Dedifferentiated amniotic fluid mesenchymal stem cell (primary cell): ENCODE results near the gene HTR4.

Experiments used
- DNase-seq: peaks from one replicate; pipeline ENCODE4 v3.0.0-alpha.2; 2016; ENCODE audit errors: extremely low spot score

HTR4 gene

DNA sequence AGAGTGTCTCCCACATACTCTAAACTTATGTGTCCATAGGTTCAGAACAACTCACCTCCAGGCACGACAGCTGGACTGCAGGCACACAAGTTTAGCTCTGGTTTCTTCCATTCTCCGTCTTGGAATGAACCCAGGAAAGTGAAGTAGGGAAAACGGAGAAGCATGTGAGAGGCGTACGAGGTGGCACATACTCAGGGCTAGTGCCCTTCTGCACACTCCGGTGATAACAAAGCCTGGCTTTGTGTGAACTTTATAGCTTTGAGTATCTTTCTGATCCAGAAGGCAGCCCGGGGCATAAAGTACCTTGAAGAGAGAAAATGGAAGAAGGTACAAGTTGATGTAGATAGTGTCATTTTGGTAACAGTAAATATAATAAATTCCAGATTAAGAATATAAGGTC lies 11.1 kb upstream of the HTR4 start:
- DNase-seq = no peak

DNA sequence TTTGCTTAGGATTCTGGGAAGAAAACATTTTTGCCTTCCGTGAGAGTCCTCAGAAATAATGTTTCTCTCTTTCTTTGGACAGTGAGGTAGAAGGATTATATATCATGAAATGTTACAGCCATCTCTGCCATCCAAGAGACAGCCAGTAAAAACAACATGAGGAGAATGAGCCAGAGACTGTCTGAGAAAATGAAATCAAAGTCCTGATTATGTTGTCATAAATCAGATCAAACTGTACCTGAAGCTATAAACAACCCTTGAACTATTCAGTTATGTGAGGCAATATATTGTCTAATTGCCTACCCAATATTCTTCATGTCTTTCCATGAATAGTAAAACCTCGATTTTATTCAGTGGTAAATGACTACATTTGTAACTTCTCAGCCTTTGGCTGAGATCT lies 9.2 kb upstream of the HTR4 start:
- DNase-seq = no peak

DNA sequence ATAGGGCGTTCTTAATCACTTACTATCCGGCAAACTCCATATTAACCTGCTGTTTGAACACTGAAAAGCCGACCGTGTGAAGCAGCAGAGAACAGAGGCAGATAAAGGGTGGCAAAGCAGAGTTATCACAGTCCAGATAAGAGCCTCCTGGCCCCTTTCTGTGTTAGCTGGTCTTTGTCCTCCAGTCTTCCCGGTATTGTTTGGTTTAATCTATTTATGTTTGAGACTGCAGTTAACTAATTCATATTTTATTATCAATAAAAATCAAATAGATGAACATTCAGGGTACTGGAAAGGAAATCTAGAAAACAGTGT lies 6.0 kb upstream of the HTR4 start:
- no peak for DNase-seq

DNA sequence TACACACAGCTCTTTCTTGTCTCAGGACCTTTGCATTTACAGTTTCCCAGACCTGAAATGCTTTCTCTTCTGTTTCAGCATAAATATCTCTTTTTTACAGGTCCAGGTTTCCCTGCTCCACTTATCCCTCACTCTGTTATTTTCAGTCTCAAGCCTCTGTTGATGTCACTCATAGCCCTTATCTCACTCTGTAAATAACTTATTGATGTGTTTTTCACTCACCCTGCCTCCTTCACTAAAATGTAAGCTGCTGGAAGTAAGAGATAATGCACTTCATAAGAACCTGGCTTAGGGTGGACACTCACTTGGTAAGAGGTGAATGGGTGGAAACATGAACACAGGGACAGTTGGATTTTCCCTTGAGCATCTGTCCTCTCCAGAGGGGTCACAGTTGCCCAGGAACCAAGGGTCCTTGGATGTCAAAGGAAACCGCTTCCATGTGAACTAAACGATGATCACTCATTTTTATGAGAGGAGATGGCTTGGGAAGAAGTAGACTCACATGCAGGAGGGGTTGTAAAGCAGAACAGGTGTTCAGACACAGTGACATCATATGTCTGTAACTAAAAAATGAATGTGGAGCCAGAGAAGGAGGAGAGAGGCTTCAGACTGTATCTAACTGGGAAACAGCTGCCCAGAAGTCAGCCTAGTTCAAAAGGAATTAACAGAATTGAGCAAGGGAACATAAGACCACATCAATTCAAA lies 5.5 kb upstream of the HTR4 start:
- DNase-seq = no peak

DNA sequence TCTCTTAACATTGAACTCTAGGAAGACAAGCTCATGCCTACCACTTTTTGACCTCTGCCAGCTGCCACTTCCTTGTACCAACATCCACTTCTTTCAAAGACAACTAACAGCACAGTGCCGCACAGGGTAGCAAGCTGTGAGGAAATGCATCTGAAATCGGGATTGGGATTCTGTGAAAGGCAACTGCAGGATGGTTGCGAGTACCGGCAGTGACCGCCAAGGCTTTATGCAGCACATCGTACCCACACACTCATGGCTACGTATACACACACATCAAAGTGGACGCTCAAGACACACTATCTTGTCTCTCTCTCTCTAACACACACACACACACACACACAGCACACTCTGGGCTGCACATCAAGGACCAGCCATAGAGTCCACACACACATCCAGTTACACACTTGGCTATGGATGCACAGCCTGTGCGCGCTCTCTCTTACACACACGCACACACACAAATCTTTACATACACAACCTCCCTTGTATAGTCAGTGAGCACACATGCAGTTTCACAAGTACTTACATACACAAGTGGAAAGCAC lies 964 bp downstream of the HTR4 start:
- no peak for DNase-seq

DNA sequence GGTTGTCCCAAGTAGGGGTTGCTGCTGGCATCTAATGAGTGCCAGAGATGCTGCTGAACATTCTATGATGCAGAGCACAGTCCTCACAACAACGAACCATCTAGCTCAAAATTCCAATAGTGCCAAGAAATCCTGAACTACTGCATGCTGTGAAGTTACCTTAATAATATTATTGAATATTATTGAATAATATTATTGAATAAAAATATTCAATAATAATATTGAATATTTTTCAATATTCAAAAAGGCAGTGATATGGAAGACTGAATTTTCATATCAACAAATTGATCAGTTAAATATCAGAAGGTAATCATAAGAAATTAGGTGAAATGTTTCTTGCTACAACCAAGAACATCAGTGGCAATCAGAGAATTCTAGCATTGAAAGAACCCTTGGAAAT lies 2.8 kb downstream of the HTR4 start:
- DNase-seq = no peak

DNA sequence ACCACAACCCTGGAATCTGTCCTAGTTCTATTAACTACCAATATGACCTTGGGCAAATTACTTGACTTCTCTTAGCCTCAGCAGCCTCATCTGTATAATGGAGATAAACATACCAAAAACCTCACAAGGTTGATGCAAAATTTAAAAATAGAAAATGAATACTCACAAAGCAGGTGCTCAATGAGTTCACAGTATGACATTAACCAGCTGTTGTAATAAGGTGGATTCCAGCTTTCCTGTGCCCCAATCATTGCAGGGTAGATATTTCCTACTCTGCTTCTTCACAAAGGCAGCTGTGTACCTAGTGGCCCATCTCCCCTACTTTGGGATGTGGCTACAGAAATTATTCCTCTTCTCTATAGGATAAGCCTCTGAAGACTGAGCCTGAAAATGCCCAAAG lies 8.8 kb downstream of the HTR4 start:
- no peak for DNase-seq

DNA sequence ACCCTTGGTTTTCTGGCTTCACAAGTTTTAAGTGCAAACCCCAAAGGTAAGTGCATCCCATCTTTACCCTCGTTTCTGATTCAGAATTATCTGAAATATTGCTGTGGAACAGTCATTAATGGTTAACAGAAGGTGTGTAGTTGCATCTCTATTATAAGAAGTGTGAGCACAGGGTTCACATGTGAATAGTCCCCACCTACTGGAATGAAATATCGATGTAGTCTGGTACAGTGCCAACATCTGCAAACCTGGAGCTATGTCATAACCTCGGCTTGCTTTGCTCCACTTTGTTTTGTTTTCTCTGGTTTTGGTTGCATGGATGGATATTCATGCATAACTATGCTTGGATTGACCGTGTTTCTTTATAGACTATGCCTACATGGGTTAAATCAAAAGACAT lies 12.6 kb downstream of the HTR4 start:
- DNase-seq = no peak

DNA sequence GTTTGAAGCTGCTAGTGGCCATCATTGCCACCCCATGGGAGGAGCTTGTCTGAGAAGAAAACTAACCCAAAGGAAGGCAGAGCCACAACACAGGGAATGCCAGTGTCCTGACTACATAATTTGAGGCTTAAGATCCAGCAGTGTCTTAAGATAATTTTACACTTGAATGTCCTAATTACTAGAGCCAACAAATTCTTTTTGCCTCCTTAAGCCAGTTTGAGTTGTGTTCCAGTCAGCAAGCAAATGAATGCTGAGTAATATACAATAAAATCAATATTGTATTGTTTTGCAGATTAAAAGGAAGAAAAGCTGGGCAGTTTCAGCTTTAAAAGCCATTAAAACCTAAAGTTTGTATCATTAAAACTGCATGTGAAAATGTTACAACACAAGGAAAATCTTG lies 13.9 kb downstream of the HTR4 start:
- DNase-seq = no peak

DNA sequence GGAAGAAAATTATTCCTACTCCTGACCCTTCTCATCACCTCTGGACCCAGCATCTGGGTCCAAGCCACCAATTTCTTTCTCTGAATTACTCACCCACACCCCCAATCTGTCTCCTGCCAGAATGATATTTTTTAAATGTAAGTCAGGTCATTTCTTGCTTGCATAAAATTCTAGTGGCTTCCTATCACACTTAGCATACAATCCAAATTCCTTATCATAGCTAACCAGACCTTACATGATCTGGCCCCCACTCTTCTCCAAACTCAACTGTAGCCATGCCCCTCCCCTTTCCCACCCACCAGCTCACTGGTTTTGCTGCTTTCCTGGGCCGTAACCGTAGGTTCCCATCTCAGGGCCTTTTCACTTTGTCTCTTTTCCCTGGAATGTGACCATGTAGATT lies 15.2 kb downstream of the HTR4 start:
- no peak for DNase-seq

DNA sequence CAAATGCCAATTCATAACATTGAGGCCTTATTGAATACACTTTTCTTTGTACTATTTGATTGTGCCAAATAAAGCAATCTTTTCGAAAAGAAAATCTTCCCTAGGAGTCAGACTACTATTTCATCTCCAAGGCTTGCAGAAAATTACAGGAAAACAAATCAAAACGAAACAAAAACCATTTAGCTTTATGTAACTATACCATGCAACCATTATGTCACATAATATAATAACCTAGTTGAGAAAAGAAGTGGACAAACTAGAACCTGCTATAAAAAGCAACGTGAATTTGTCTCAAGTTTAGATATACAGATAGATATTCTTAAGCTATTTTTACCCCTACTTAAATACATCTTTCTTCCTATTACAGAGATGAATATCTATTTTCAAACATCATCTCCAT lies 18.0 kb downstream of the HTR4 start:
- DNase-seq = no peak

DNA sequence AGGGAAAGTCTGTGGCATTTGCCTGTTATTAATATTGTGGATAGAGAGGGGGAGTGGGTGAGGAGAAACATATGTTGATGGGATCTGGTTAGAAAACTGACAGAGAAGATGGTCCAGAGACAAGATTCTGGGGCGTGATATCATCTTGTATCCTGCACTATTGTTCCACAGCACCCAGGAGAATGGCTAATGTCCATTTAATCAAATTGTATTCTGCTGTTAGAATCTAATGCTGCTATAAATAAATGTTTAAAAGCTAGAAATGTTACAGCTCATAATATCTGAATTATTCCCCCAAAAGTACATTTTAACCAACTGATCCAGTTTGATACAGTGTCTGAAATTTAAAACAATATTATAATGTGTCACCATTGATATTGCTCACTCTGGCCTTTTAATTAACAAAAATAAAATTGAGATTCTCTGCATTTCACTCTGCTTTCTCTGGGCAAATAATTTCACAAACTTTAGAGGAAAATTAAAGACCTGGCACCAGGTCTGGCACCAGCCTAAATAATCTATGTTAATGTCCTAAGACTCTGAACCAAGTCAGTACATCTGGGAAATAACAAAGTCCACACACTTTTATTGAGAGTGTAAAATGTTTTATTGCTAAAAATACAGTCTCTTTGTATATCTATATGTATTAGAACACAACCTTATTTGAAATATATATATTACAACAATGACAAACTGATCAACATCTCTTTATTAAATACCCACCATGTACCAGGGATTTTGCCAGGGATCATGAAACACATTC lies 18.8 kb downstream of the HTR4 start:
- no peak for DNase-seq

DNA sequence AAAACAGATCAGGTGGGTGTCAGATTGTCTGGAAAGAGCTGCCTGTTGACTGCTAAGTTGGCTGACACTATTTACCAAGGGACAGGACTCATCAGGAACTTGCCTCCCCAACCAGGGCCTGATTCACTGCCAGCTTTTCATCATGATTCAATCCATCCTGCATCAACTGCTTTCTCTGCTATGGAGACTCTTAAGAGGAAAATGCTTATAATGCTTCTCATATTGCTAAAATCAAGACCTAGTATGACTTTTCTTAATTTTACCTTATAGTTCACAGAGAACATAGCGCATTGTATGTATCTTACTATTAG lies 21.3 kb downstream of the HTR4 start:
- no peak for DNase-seq

DNA sequence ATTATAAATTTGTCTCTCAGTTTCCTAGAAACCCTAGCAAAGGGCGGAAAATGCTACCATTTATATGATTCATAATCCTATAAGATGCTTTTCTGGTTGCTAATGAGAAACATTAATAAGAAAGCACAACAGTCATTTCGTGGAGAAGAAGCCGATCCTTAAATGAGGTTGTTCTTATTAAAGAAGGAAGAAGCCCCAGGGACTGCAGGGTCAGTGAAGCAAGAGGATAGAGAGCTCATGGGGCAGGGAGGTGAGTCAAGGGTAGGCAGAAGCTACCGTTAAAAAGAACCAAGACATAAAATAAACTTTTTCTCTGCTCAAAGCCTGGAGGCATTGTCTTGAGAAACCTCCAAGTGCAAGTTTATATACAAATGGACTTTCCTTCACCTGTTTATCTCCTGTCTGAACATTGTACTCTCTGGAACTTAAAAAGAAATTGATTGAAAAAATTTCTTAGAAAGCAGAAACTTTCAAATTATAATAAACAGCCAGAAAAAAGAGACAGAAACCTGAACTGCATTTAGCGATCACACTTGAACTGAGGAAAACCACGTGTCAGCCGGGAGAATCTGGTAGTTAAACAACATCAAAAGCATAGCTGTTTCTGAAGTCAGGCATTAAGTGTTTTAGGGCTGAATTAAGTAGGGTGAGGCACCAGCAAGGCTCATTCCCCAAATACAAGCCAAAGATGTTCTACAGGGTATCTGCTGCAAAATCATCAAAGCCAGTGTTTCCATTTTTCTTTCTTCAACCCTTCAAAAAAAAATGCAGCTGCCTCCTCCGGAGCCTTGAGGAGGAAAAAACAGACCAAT lies 21.9 kb downstream of the HTR4 start:
- no peak for DNase-seq

DNA sequence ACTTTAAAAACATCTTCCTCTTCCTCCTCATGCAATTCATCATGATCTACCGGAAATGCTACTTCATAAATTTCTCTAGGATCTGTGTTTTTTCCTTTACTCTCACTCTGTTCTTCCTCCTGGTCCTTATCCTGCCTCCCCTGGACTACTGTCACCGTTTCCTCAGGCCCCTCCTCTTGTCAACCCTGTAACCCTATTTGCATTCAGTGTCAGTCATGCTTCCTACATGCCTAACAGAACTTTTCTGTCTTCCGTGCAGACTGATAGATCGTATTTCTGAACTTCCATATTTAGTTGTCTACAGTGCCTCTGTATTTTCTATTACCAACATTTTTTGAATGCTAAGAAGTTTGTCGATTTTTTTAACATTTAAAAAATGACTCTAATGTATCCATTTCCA lies 27.3 kb downstream of the HTR4 start:
- DNase-seq = no peak

DNA sequence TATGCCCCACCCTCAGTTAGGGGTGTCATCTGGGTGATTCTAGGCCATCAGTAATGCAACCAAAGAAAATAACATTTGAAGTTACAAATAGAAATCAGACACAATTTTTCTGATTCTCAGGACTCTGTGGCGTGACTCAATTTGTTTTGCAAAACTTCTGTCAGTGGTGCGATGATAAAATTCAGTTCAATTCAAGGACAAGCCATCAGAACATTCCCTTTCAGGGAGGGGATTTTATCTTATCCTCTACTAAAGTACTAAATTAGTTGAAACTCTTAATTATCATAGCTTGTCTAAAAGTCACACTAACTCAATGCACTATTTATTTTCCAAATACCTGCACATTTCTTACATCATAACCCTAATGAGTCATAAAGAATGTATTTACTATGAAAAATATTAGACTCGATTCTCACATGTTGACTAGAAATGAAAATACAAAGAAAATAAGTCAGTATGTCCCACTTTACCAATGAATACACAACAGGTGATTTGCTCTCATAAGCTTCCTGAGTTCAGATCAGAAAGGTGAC lies 28.2 kb downstream of the HTR4 start:
- DNase-seq = no peak

DNA sequence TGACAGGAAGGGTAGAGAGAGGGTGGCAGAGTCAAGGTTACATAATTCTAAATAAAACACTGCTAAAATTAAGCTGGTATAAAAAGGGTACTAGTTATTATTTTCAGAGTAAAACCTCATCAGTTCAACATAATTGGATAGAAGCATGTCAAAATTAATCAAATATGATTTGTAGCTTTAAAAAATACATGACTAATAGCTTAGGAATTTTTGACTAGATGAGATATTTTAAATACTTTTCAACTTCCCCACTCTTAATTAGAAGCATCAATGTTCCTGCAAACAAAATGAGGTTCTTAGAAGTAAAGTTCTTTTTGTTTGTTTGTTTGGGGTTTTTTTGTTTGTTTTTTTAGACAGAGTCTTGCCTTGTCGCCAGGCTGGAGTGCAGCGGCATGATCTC lies 29.1 kb downstream of the HTR4 start:
- no peak for DNase-seq

DNA sequence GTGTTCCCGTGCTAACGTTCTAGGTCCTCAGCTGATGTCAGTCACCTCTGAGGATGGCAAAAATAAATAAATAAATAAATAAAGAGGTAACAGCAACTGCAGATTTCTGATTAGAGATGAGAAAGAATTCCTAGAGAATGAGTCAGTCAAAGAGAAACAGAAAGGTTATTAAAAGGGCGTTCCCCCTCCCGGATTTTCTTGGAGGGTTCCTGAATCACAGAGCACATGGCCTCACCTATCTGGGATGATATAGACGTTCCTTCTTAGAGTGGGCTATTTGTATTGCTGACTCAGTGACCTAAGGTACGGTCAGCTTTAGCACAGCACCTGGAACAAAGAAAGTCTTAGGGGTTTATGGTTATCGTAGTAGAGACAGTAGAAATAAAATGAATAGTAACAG lies 30.6 kb downstream of the HTR4 start:
- DNase-seq = no peak

DNA sequence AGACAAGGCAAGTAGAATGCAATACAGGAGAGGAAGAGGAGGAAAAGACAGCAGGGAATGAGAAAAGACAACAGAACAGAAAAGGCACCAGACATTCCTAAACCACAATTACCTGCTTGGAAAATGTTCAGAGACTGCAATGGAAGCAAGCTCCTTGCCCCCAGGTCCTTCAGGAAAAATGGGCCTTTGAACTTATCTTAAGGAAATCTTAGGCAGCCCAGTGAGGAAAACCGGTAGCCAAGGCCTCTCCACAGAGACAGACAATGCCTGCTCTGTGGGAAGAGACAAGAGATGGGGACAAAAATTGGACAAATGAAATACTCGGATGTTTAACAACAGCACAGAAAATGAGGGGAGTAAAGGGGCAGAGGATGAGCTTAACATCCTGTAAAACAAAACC lies 31.2 kb downstream of the HTR4 start:
- DNase-seq = no peak

DNA sequence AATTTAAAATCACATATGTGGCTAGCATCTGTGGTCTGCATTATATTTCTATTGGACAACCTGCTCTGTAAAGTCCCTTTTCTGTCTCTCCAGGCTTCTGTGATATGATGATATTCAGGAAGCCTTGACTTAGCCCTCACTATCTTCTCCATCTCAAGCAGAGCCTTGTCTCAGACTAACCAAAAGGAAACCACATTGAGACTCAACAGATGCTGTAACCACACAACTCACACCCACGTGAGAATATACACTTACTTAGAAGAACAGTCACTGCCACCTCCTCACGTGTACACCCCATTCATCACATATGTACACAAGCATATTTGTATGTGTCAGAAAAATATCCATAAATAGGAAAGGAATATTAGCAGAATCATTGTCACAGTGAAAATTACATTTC lies 33.6 kb downstream of the HTR4 start:
- DNase-seq = no peak

DNA sequence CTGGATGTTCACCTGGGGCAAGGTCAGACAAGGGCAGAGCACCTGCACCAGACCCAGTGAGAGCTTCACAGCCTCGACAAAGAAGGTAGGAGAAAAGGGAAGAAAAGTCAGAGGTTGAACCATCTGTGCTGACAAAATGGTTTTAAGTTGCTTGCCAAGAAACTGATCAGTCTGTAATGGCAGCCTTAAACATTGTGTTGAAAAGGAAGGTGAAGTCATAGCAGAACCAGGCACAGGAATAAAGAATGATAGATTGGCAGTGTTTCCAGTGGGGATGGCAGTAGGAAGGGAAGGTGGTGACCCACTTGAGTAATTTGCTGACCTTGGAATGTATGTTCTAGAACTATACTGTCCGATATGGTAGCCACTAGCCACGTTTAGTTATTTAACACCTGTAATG lies 34.2 kb downstream of the HTR4 start:
- no peak for DNase-seq

DNA sequence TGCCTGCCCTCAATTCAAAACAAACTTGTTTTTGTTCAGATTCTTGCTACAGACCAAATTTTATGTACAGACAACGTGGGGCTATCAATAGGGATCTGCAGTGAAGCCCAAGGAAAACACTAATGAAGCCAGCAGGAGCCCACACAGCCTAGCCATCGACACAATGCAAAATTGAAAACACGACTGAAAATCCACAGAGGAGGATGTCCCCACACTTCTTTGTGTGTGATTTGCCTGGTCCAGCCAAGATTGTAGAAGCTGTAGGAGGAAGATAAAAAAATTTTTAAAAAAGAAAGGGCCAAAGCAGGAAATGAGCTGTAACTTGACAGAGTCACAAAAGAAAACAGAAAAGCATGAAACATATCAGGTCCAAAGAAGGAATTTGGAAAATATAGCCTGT lies 34.8 kb downstream of the HTR4 start:
- no peak for DNase-seq
